Activated T-helper 1 cell treated with anti-CD3 and anti-CD28 coated beads, Interleukin-2, amount 50 U/mL, for 16 hours (primary cell): ENCODE data around the gene NDUFC2.
"Not testable (repeated sequence)": the region's sequence is repeated elsewhere in the genome, so short reads cannot be mapped to it uniquely, and the experiment has no call there.

Experiments
- DNase-seq, 2 donors: peaks; one replicate each; pipeline ENCODE4 v3.0.0-alpha.2; 2020; ENCODE audit warnings: low read depth in 1 of 2, low spot score in 1 of 2

Gene NDUFC2

DNA sequence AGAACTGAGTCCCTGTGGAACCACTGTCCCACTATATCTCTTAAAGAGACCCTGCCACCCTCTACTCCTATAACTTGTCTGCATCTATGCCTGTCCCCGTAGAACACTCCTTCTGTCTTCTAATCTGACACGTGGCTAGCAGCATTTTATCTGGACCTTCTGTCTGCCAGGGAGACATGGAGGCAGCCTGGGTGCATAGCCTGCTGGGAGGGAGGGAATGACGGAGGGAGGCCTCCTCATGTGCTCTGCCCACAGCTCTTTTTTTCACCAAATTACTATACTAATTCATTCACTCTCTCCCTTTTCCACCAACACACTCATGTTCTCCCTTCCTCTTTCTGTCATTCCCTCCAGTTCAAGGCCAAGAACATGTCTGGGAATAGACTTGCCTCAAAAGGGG is 23.6 kb downstream of the NDUFC2 start:
- no peak for DNase-seq

DNA sequence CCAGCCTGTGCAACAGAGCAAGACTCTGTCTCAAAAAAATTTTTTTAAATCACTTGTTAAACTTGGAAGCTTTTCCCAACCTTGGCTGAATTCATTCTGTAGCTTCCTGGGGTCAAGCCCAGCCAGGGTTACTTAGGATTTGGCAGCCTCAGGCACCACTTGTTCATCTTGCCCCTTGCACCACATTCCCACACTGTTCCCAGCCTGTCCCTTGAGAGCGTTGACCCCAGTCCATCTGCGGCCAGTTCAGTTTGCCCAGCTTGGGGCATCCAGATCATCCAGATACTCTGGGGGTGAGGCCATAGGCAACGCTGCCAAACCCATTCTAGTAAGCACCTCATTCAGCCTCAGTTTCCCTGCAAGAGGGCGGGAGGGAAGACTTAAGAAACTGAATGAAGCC is 24.7 kb downstream of the NDUFC2 start:
- DNase-seq, result no peak

DNA sequence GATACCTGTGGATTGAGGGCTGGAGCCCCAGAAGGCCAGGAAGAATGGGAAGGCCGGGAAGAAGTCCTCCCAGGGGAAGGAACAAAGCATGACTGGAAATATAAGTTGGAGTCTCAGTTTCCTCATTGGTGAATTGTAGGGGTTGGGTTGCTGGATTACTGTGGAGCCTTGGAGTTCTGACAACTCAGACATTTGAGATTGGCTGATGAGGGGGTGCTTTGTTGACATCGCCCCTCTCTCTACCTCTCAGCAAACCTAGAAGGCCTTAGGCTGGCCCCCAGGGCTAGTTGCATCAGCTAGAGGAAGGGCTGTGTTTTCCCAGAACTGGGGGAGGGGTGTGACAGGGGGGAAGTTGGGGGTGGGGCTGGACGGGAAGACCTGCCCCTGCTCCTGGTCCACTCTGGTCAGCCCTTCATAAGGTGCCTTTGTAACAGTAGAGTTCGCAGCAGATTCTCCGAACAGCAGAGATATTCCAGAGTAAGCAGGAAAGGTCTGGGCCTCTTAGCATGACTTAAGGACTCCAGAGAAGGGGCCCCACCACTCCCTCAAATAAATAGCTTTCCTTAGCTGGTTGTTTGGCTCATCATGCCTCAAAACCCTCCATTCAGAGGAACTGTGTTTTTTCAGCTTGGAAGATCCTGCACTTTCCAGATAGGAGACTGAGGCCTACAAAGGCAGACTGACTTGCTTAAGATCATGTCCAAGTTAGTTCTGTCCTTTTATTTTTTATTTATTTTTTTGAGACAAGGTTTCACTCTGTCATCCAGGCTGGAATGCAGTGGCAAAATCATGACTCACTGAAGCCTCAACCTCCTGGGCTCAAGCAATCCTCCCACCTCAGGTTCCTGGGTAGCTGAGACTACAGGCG is 28.5 kb downstream of the NDUFC2 start:
- no peak for DNase-seq

DNA sequence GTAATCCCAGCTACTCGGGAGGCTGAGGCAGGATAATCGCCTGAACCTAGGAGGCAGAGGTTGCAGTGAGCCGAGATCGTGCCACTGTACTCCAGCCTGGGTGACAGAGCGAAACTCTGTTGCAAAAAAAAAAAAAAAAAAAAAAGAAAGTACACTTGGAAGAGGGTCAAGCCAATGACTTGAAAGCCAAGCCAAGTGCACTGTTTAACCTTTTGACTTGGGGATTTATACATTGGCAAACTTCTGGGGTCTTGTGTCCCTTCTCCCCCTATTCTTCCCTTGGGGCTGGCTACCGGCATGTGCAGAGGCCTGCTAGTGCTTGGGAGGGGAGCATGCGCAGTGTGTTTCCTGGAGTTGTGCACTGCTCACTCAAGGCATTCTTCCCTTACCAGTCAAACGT is 30.3 kb downstream of the NDUFC2 start:
- DNase-seq, result no peak

DNA sequence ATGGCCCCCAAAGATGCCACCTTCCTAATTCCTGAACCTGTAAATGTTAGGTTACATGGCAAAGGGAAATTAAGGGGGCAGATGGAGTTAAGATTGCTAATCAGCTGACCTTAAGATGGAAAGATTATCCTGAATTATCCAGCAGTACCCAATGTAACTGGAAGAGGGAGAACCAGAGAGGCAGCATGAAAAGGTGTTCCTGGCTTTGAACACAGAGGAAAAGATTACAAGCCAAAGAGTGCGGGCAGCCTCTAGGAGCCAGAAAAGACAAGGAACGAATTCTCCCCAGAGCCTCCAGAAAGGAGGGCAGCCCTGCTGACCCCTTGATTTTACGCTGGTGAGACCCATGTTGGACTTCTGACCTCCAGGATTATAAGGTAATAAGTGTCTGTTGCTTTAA is 31.1 kb downstream of the NDUFC2 start:
- DNase-seq, result no peak

DNA sequence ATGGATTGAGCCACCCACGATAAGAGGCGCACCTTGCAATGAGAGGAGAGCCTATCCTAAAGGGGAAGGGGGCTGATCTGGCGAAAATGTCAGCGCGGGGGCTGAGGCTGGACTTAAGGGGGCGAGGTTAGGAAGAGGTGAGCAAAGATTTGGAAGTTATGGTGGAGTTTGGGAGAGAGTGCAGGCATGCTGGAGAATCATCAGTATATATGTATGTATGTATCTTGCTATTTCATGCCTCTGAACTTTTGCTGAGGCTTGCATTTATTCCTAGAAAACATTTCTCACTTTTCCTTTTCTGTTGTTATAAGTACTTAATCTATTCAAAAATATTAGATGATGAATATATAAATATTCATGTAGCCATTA is 33.2 kb downstream of the NDUFC2 start:
- no peak for DNase-seq

DNA sequence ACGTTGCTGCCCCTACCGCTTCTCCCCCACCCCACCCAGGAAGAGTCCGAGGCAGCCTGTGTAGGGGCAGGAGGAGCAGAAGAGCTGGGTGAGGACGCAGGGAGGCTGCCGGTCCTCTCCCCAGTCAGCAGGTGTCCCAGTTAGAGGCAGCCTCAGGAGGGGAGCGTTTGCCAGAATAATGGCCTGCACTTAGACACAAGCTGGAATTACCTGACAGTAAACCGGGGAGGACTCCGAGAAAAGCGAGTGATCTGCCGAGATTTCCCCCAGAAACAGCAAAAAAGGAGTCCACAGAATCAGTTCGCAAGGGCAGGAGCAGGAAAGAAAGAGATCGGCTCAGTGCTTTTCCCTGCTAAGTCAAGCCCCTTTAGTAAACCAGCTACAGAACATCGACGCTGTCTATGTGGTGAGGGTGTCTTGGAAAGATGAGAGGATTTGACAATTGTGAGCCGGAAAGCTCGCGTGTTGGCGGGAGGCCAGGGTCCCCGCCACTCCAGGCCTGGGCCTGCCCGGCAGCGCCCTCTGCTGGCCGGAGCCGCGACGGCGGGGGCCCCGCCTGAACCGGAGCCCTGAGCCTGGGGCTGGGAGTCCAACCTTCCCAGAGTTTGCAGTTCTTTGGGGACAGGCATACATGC is 33.7 kb downstream of the NDUFC2 start:
- peak; percentile 62 to 65 for DNase-seq

DNA sequence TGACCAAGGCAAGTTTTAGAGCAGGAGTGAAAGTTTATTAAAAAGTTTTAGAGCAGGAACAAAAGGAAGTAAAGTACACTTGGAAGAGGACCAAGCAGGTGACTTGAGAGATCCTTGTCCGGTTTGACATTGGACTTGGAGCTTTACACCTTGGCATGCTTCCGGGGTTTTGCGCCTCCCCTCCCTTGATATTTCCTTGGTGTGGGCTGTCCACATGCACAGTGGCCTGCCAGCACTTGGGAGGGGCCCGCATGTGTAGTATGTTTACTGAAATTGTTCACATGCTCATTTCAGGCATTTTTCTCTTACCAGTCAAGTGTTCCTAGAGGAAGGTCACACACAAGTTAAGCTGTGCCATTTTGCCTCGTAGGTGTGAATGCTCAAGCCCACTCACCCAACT is 35.0 kb downstream of the NDUFC2 start:
- no peak for DNase-seq

DNA sequence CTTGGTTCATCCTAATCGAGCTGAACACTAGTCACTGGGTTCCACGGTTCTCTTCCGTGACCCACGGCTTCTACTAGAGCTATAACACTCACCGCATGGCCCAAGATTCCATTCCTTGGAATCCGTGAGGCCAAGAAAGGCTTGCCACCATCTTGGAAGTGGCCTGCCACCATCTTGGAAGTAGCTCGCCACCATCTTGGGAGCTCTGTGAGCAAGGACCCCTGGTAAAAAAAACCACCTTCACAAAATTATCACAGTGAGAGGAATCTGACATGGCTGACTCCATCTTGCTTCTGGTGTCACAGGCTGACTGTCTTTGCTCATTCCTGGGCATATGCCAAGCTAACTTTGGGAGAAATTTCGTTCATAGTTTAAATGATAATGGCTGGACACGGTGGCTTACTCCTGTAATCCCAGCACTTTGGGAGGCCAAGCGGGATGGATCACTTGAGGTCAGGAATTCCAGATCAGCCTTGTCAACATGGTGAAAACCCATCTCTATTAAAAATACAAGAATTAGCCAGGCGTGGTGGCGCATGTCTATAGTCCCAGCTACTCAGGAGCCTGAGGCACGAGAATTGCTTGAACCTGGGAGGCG is 37.7 kb downstream of the NDUFC2 start:
- no peak for DNase-seq

DNA sequence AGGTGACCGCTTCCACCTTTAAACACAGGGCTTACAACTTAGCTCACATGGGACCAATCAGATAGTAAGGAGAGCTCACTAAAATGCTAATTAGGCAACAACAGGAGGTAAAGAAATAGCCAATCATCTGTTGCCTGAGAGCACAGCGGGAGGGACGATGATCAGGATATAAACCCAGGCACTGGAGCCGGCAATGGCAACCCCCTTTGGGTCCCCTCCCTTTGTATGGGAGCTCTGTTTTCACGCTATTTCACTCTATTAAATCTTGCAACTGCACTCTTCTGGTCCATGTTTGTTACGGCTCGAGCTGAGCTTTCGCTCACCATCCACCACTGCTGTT is 38.3 kb downstream of the NDUFC2 start:
- DNase-seq, result not testable (repeated sequence)

DNA sequence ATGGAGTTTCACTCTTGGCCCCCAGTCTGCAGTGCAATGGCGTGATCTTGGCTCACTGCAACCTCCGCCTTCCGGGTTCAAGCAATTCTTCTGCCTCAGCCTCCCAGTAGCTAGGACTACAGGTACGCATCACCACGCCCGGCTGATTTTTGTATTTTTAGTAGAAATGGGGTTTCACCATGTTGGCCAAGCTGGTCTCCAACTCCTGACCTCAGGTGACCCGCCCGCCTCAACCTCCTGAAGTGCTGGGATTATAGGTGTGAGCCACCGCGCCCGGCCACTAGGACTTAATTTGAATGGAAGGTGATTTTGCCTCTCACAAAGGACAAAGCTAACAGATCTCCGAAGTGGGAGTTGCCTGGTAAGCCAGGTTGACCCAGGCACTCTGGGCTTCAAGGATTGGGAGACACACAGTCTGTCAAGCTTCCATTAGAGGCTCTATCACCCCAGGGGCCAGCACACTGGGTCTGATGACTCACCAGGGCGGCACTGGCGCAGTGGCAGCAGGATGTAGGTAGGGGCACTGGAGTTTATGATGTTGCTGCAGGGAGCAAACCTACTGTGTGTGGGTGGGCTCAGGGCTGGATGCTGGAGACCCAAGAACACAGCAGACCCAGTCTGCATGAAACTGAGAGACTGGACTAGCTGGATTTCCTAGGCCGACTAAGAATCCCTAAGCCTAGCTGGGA is 38.8 kb downstream of the NDUFC2 start:
- DNase-seq, result no peak

DNA sequence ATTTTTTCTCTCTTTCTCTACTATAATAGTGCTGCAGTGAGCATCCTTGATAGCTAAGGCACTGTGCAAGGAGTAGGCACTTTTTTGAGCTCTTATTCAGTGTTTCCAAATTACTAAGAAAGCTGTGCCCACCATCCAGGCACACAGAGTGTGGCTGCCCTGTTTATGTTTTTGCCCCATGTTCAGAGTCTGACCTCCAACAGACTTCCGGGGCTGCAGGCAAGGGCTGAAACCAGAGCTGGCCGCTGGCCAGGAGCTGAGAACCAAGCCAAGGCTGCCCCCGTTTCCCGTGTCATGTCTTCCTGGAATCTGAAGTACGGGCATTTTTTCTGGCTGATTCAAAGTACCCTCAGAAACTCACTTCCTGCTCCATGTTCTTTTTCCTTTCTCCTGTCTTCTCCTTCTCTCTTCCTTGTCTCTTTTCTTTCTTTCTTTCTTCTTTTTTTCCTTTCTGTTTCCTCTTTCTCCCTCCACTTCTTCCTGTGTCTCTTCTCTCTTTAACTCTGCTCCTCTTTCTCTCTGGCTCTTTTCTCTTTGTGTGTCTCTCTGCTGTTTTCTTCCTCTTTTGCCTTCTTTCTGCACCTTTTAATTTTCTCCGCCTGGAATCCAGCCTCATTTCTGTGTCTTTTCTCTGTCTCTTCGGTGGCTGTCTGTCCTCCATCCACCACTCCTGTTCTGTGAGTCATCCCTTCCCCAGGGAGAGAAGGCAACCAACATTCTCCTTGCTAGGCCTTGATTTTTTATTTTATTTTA is 39.6 kb downstream of the NDUFC2 start:
- no peak for DNase-seq

DNA sequence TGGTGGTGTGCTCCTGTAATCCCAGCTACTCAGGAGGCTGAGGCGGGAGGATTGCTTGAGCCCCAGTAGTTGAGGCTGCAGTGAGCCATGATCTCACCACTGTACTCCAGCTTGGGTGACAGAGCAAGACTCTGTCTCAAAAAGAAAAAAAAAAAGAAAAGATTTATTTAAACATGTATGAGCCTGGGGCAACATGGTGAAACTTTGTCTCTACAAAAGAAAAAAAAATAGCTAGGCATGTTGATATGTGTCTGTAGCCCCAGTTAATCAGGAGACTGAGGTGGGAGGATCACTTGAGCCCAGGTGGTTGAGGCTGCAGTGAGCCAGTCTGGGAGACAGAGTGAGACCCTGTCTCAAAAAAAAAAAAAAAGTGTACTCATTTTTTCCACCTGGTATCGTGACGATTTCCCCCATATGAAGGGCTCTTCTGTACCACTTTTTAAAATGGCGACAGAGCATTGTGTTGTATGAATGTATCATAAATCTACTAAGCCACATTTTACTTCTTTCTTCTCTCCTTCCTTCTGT is 40.2 kb downstream of the NDUFC2 start:
- no peak for DNase-seq

DNA sequence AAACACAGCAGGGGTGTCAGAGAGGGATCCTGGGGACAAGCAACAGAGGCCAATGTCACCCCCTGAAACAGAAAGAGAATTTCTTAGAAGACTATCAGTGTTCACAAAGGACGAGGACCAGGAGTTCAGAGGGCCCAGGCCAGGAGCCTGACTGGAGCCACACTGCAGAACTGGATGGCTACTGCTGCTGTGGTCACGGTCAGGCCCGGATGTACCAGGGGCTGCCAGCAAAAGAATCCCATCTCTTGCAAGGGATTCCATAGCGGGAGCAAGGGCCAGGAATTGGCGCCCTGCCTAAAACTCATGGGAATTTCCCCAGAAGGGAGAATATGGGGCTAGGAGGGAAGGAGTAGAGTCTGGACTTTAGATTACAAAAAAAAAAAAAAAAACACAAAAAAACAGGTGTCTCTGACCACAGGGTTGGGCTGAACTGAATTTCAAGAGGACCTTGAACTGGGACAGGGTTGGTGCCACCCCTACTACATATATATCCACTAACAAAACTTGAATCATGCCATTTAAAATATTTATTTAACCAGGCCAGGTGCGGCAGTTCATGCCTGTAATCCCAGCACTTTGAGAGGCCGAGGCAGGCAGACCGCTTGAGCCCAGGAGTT is 40.9 kb downstream of the NDUFC2 start:
- no peak for DNase-seq

DNA sequence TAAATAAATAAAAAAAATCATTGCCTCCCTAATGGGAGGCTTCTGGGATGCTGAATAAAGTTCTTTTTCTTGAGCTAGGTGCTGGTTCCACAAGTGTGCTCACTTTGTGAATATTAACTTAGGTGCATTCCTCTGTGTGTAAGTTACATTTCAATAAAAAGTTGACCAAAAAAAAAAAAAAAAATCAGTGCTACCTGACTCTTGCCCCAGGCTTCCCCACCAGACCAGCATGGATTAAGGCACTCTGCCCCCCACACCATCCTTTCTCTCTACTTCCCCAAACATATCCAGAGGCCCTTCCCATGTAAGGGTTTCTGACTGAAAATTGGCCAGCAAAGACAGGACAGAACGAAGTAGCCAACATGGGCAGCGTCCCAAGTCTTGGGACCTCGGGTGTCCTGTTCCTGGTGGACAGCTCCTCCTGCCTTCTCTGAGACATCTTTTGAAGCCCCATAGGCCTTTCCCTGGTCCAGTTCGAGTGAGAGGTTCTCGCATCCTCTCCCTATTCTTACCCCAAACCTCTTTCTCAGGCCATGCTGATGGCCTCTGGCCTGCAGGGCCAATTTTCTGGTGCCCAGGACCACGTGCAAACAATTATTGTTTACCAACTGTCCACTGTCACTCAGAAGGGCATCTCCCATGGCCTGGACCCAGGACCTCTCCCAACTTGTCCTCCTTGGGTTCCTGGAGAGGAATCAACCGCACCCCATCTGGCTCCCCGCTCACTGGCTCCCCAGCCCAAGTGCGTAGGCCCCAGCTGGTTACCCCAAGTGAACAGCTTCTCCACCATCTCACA is 41.6 kb downstream of the NDUFC2 start:
- no peak for DNase-seq

DNA sequence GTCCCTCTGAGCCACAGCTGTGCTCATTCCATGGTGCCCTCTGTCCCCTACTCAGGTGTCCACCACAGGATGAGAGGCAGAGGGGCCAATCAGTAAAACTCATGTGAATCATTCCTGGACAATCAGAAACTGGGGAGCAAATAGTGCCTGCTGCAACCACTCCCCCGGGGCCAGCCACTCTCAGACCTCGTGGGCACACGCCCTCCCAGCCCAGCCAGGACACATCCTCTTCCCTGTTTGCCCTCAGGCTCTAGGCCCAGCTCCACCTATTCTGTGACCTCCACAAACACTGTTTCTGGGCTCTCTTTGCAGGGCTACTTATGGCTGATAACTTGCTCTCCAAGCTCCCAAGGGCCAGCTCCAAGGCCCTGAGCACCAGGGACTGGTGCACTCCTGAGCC is 42.6 kb downstream of the NDUFC2 start:
- no peak for DNase-seq

DNA sequence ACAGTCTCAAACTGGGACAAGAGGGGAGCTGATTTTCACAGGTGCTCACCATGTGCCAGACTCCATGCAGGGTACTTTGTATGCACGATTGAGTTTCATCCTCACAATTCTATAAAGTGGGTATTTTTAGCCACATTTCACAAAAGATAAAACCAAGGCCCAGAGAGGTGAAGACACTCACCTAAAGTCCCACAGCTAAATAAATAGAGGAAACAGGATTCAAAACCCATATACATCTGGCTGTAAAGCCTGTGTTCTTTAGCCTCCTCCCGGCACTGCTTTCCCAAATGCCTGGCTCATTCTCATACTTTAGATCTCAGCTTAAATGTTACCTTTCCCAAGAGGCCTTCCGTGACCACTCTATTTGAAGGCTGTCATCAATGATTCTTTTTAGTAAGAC is 43.3 kb downstream of the NDUFC2 start:
- DNase-seq, result no peak

DNA sequence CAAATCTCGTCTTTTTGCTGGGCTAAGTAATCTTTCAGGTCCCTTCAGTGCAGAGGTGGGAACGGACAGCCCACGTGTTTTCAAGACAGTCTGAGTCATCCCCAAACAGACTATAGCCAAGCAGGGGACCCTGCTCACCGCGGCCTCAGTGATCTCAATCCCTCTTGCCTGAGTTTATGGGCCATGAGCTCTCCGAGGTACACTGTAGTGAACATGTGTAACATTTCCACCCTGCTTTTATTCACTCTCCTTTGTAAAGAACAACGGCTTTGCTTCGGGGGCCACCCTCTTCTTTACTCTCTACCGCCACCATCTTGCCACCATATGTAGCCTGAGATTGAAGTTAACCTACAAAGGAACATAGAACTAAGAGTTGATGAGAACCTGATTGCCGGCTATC is 45.0 kb downstream of the NDUFC2 start:
- no peak for DNase-seq

DNA sequence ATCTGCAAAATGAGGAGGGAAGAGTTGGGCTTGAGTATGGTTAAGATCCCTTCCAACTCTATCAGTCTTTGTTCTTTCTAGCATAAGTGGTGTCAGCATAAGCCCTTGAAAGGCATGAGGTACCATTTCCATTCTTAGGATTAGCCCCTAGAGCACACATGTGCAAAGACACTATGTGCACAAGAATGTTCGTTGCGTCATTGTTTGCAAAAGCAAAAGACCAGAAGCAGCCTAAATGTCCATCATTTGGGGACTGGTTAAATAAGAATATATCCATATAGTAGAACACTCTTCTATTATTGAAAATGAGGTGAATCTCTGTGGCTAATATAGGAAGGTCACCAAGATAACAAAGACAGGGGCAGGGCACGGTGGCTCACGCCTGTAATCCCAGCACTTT is 46.6 kb downstream of the NDUFC2 start:
- DNase-seq, result no peak

DNA sequence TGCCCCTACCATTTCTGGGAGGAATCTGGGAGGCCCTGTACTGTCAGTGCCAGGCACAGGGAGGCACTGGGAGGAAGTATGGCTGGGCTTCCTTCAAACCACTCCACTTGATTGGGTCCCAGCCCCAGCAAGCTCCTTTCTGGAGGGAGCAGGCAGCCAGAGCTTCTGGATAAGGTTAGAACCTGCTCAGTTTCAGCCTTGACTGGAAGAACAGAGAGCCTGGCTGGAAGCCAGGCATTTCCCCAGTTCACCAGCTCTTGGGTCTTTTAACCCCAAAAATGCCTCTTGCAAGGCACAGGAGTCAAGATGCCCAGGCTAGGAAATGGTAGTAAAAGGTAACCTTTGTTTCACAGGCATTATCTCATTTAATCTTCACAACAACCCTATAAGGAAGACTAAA is 47.6 kb downstream of the NDUFC2 start:
- DNase-seq, result no peak
